ENCODE measurements around the gene OTUD7B.
"Not testable (repeated sequence)": the region's sequence is repeated elsewhere in the genome, so short reads cannot be mapped to it uniquely, and the experiment has no call there.

The OTUD7B gene

DNA sequence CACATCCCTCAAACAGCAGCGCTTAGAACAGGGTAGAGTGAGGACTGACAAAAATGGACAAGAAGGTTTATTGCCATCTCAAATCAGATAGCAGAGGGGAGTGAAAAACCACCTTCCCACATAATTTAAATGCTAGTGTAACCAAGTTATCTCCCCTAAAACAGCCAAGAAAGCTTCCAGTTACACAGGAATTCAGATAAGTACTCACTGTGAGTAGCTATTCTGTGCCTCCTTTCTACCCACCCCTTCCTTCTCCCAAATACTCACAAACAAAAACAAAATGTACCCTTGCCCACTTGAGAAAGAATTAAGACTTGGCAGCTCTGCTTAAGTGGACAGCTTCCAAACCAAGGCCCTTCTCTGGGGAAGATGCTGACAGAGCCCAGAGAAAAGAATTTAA is 9.1 kb downstream of the OTUD7B start:
- no peak for DNase-seq

DNA sequence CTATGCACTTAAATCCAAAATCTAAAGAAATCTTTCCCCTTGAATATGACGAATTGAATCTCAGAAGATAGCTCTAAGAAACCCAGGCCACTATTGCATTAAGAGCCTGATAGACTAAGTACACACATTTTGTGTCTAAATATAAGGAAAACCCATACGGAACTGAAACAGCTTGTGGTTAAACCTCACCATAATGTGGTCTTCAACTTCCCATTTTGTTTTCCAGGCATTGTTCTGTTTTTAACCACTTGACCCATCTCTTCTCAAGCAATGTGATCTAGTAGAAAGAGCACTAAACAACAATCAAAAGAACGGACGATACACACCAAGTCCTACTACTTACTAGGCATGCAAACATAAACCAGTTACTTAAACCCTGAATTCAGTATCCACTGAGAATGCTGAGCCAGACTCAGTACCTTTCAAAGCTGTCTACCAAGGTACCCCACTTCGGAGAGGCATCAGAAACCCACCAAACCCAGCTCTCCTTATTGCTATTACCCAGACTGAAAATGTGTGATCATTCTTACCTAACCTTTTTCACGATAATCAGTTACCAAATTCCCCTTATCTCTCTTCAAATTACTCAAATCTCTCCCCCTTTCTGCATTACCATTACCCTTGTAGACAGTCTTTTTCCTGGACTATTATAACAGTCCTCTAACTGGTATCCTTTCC is 12.8 kb downstream of the OTUD7B start:
- DNase-seq: no peak

DNA sequence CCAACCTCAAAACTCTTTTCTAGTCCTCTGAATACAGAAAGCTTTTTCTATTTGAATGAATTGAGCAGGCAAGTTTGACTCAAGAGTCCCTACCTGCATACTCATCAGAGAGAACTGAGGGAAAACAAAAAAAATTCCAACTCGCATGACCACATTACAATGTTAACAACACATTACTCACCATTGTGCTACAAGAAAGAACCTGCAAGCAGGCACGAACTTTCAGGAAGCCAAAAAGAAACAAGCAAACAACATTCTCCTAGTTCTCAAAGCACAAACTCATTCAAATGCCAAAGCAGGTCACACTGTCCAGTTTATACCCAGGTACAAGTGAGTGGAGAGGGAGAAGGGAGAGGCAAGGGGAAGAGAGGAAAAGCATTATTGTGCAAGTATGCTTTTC is 14.6 kb downstream of the OTUD7B start:
- no peak for DNase-seq

DNA sequence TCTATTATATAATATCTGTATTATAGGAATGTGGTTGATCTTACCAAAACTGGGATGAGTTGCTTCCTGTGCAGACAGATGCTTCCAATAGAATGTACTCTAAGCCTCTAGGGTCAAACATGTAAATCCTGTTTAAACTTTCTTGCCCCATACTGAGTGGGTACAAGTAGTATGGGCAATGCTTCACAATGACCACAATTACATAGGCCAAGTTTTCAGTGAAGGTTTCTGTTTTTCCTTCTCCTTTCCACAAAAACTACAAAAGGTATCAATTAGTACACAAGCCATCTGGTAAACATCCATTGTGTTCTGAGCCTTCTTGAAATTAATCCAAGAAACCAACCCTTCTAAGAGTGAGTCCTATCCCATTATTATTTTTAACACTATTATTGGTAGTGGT is 16.8 kb downstream of the OTUD7B start:
- no peak for DNase-seq

DNA sequence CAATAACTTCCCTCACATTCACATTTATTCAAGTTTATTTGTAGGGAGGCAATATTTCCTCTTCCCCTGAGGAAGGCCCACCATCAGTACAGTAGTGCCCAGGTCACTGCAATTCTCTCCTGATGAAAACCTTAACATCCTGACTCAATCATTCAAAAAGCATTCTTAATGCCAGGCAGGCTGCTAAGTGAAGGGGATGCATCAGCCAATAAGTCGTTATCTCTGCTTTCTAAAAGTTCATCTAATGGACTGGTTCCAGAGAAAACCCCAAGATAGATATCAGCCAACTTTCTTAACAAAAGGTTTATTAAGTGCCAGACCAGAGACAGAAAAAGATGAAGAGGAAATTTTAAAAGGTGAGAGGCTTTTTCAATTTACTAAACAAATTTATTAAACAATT is 17.3 kb downstream of the OTUD7B start:
- DNase-seq: no peak

DNA sequence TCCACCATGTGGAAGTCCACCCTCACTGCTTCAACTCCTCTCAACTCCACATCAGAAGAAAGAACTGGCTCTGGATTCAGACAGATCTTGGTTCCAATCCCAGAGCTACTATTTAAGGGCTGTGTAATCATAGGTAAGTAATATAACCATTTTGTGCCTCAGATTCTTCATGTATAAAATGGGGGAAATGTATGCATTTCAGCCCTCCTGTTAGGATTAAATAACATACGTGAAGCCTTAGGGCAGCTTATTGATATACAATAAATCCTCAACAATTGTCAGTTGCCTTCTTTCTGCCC is 23.3 kb downstream of the OTUD7B start:
- no peak for DNase-seq

DNA sequence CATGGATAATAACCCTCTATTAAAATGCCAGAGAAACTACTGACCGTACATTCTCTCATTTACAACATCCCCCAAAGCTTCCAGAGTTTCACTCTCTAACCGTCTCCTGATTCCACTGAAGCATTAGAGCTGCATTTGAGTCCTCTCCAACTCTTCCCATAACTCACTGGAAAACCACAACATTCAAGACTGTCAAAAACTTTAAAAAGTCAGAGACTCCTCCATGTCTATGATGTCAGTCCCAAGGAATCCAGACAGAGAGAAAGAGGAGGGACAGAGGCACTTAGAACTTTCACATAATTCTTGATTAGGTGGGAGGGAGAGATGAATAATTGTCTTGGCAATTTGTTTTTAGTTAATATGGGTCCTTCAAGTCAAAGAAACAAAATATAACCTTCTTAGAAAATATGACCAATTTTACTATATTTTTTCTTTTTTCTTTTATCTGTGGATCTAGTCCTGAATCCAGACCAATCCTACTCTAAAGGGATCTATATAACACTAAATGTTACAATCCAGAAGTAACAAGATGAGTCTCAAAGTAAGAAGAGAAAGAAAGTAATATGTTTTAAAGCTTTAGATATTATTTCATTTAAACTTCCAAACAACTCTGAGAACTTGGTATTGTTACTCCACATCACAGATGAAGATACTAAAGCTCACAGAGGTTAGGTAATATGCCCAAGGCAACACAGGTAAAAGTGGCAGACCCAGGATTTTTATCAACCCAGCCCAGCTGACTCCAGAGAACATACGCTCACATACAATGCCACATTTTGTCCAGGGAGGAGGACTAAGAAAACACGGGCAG is 23.8 kb downstream of the OTUD7B start:
- DNase-seq: no peak

DNA sequence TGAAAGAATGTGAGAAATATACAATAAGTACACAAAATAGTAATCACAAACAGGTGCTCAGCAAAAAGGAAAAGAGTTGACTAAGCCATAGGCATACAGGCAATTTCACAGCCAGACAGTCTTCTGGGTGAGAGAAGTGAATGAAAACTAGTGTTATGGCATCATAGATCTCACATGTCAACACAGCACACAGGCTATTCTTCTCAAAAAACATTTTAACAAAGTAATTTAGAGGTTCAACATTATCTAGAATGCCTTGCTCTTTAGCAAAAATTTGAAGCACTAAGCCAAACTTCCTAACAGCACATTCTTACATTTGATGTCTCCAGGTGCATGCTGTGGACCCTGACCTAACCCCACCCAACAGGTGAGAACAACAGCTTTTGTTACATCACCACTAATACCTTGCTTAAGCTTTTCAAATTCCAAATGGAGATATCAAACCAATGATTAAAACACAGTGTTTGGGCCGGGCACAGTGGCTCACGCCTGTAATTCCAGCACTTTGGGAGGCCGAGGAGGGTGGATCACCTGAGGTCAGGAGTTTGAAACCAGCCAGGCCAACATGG is 30.5 kb downstream of the OTUD7B start:
- no peak for DNase-seq

DNA sequence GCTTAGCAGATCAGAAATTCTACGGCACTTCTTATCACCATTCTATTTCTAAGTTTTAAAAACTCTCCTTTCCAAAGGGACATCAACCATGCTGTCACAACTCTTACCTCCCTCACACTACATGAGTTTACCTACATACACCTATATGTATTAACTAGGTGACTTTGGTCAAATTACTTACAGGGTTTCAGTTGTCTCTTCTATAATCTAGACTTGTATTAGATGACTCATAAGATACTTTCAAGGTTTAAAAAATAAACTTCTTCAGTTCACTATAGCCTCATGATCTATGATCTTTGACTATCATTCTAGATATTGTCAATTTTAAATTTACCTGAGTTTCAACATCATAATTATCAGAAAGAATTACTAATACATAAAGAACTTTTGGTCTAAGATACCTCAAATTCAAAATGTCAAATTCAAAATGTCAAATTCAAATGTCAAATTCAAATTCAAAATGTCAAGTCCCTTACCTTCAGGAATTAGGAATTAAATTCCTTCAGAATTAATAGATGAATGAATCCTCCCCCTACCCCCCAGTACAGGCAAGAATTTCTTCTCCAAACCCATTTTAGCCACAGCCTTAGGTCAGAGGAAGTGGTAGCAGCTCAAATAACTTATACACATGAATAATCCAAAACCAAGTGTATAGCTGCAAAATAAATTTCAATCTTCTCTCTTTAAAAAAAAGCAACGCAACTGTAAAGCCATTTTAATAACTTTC is 31.1 kb downstream of the OTUD7B start:
- DNase-seq: no peak

DNA sequence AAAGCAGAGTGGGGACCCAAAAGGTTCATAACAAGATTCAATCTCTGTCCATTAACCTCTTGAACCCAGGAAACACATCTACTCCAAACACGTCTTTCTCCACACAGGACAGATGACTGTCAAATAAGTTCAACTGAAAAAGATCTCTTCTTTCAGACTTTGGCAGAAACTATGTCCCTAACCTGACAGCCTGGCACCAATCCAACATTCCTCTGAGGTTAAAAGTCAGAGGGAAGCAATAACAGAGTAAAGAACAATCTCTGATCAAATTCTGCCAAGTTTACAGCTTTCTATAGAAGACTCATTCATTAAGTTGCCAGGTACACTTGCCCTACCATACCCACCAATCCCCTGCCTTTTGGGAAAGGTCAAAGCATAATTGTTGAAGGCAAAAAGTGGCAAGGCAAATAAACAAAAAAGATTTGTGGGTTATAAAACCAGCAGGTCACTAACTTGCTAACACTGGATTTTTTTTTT is 31.9 kb downstream of the OTUD7B start:
- DNase-seq: no peak

DNA sequence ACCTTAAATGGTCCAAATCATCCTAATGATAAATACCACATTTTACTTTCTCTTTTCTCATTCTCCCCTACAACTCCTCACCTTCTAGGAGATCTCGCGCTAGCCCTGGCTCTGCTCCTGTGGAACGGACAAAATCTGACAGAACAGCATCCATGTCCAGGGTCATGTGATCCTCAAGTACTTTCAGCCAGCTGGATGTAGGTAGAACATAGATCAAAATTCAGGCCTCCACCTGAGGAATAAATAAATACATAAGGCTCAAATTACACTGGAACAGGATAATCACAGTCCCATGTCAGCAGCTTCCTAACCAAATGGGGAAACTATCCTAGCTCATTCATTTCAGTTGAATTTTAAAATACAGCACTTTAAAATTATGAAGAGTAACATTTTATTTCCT is 33.2 kb downstream of the OTUD7B start:
- peak; percentile 98 for DNase-seq

DNA sequence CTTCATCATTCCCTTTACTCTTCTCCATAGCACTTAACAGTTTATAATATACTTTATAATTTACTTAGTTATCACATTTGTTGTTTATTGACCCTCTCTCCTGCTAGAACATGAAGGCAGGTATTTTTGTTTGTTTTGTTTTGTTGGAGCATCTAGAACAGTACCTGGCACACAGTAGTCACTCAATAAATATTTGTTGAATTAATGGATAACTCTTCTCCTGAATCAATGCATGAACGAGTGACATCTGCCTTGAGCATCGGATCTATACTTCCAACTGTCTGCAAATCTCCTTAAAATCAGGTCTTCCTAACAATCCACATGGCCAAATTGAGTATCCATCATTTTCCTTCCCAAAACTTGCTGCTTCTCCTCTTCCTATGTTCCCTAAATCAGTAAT is 38.0 kb downstream of the OTUD7B start:
- DNase-seq: no peak

DNA sequence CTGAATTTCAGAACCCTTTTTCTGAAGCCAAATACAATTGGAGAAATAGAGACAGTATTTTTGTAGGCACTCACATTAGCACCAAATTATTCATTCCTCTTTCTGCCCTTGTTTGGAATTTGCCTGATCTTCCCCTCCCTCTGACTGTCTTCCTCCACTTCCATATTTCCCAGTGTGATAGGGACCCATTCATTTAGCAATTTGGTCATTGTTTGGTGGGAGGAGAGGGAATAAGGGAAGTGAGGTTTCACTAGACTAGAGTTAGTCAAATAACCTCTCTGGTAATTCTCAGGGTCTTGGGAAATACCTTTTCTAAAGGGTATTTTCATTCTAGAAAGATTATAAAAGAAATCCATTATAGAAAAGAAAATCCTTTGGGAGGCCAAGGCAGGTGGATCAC is 42.9 kb downstream of the OTUD7B start:
- no peak for DNase-seq

DNA sequence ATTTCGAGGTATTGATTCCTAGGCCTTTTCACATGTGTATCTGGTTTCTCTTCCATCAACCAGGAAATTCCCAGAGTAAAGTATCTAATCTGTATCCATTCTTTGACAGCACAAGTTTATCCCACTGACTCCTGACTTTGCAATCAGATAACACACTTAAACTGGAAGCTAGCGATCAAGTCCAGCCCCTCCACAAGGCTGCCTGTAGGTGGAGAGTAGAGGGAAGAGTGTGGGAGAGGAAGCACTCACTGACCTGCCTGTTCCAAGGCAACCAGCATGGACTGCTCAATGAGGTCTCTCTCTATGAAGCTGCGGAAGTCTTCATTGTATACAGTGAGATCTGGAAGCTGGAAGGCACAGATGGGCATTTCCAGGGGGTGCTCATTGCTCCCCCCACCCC is 43.5 kb downstream of the OTUD7B start:
- DNase-seq: no peak

DNA sequence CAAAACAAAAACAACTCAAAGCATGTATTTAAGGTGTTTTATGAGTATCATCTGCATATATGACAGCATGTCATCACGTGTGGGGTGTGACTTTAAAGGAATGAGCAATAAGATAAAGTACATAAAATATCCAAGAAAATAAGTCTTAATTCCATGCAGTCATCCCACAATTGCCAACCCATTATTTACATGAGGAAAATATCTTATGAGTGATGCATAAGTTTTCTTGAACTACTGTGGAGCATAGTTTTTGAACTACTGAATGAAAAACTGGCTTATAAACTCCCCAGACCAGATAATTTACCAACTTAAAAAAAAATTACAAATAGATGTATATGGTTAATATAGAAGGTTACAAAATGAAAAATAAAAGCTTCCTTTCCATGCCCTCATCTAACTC is 44.1 kb downstream of the OTUD7B start:
- DNase-seq: no peak

DNA sequence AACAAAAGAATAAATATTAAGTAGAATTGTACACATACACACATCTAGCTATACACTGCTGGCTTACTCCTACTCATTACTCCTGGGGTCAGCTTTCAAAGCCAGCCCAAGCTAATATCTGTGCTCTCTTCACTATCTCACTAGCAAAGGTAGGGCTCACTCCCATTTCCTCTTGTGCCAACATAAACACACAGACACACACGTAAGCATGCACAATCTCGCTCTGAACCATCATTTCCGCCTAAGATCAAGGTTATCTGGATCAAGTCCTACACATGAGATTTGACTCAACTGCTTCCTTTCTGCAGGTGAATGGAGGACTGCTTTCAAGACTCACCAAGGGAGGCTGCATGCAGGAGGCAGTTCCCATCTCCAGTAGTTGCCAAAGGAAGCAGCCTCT is 45.1 kb downstream of the OTUD7B start:
- no peak for DNase-seq

DNA sequence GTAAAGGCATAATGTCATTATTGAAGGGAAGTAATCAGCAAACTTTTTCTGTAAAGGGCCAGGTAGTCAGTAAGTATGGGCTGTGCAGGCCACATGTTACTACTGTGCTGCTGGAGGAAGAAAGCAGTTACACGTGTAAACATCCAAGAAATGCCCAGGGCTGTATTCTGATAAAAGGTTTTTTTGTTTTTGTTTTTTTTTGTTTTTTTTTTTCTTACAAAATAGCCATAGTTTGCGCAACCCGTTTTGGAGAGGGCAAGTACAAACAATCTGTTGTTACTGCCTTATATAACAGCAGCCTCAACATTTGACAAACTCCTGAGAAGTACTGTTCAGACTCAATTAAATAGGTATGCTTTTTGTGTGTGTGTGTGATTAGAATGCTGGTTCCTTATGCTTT is 47.2 kb downstream of the OTUD7B start:
- no peak for DNase-seq

DNA sequence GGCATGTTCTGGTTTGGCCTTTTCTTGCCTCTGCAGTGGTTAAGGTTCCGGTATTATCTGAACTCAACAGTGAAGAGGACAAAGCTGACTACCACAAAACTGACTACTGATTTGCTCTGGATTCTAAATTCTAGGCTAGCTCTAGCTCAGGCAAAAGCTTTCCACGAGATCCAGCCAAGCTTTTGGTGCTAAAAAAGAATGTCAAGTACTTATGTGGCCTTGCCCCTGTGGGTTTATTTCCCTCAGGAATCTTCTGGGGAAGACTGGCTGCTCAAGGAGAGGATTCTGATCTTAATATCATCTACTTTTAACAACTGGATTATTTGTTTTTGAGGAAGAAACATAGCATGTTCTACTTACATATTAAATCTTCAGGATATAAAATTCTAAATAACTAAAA is 47.8 kb downstream of the OTUD7B start:
- no peak for DNase-seq

DNA sequence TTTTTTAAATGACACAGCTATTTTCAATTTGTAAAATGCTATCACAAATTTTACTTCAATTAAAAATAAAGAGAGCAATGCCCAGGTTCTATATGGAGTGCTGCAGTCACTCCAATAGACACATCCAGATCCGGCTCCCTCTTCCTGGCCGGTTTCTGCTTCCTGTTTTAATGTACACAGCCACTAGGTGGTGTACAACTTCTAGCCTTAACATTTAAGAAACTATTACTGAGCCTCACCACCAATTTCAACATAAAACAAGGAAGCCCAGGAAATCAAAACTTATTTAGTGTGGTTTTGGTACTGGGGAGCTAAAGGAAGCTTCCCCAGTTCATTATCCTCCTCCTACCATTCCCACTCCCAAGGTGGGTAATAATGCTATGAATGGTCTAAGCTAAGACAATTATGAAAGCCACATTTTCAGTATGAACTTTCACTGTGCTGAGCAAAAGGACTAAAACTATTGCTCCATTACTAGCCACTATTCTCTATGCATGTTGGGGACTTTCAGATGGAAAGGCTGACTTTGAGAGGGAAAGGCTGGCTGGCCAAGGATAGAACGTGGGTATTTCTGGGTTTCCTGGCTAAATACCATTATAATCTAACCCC is 48.4 kb downstream of the OTUD7B start:
- peak; percentile 51 for DNase-seq

DNA sequence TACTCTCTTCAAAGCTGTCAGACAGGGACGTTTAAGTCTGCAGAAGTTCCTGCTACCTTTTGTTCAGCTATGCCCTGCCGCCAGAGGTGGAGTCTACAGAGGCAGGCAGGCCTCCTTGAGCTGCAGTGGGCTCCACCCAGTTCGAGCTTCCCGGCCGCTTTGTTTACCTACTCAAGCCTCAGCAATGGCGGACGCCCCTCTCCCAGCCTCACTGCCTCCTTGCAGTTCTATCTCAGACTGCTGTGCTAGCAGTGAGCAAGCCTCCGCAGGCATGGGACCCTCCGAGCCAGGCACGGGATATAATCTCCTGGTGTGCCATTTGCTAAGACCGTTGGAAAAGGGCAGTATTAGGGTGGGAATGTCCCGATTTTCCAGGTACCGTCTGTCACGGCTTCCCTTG is 53.0 kb downstream of the OTUD7B start:
- not testable (repeated sequence) for DNase-seq

DNA sequence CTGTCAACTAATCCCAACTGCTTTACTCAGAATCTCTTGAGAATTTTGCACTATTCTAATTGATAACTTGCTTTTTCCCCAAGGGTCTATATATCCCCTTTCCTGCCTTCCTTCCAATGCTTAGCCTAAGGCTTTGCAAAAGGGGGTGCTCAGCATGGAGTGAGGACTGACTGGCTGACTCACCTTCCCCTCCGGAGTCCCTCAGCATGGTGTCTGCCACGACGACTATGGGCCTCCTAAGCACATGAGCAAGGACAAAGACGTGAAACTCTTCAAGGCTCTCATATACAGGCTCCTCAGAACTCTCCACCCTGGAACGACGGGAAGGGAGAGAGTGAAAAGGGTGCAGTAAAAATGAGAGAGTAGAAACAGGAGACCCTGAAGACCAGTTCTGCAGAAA is 60.6 kb downstream of the OTUD7B start:
- no peak for DNase-seq

DNA sequence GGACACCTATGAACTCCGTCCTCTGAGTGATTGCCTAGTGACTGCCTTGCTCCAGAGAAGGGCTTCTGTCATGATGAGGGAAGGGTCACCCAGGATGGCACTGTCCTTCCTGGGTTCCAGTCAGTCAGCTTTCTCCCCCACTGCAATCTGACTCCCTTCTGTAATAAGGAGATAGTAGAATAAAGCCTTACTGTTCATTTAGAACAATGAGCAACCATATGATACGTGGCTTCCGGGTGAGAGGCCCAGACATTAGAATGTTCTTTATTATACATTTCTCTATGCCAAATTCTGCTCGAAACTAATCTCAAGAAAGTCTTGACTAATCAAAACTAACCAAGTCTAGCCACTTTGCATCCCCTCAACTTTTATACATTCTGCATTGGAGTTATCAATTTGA is 65.3 kb downstream of the OTUD7B start:
- DNase-seq: no peak

DNA sequence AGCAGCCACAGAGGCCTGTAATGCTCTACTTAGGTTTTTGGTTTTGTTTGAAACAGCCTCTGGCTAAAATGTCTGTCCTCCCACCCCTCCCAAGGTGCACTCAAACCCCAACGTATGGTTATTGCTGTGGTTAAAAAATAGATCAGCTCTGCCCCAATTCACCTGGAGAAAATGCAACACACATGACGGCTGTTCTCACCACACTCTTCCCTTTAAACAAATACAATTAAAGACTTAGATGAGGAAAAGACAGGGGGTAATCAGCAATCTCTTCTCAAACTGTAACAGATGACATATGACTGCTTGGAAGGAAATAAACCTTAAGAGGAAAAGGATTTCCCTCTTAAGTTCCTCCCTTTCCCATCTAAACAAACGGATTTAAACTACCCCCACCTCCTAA is 67.6 kb downstream of the OTUD7B start:
- no peak for DNase-seq

Data from NCI-H187 treated with DMSO at 0.1 percent for 48 hours (cell line).